ENCODE results near the gene ENO2.
A peak's percentile ranks its signal among the peaks of the same experiment; 100 is the strongest.

- TF ChIP-seq CTCF (IDR thresholded peaks at IDR 0.05) (no peak), POLR2AphosphoS5 (IDR thresholded peaks at IDR 0.05) (peak; percentile 94 to 99), POLR2A (IDR thresholded peaks at IDR 0.05; ENCODE audit: low read depth) (peak; percentile 96)
Observed at GRCh38 chr12:6867413-6868210, 46.8 kb upstream of the ENO2 start, which contains the start of gene TPI1.
